OCI-LY7 (cell line): Measurements from ENCODE around the gene ZNF318. TPM values are rescaled to one million over a fixed set of nuclear protein-coding genes. Genes with fewer than 3 reads are reported as not detected.

ENCODE experiments used
- BruUV-seq: library from RNA; stranded (reverse); fragments of 400-500 nt; replicated peaks from 2 replicates; lab custom pipeline; 2021; lab: Mats Ljungman, UMichigan
- CTCF ChIA-PET: fragments of 300-600 bp; sonication (Branson Sonifier 250); formaldehyde crosslinking; loops from one replicate; lab custom pipeline; 2022; ENCODE audit warnings: antibody characterized with exemption; ENCODE audit not compliant: unreplicated experiment; lab: Charles Lee
- POLR2A ChIA-PET: fragments of 300-600 bp; sonication (Branson Sonifier 250); formaldehyde crosslinking; loops from one replicate; lab custom pipeline; 2022; ENCODE audit warnings: antibody characterized with exemption; lab: Charles Lee
- DNase-seq: peaks from one replicate; pipeline ENCODE4 v3.0.0-alpha.2; 2015; ENCODE audit warnings: low spot score
- H2AFZ ChIP-seq: fragments of 200-600 bp; sonication (generic), shearing (Covaris generic); 2 replicates; pipeline ENCODE4 v1.6.1; 2014; ENCODE audit warnings: mild to moderate bottlenecking, antibody characterized with exemption, low read length, moderate library complexity
- H3K27ac ChIP-seq: fragments of 200-600 bp; sonication (generic); 2 replicates; pipeline ENCODE4 v1.5.1; 2014; ENCODE audit warnings: mixed run types, low read depth, mild to moderate bottlenecking, moderate library complexity, low read length, inconsistent platforms; ENCODE audit not compliant: poor library complexity, severe bottlenecking
- H3K36me3 ChIP-seq: fragments of 200-600 bp; sonication (generic); 2 replicates; pipeline ENCODE4 v1.6.1; 2014; ENCODE audit warnings: mild to moderate bottlenecking, antibody characterized with exemption, low read length, moderate library complexity, mixed read lengths; ENCODE audit not compliant: insufficient read depth
- H3K4me1 ChIP-seq: fragments of 200-600 bp; sonication (generic); 2 replicates; pipeline ENCODE4 v1.5.1; 2014; ENCODE audit warnings: mild to moderate bottlenecking, low read length; ENCODE audit not compliant: insufficient read depth, poor library complexity, severe bottlenecking
- H3K4me2 ChIP-seq: fragments of 200-600 bp; sonication (generic); 2 replicates; pipeline ENCODE4 v1.6.1; 2014; ENCODE audit warnings: mild to moderate bottlenecking, low read length
- H3K4me3 ChIP-seq: fragments of 200-600 bp; sonication (generic); 2 replicates; pipeline ENCODE4 v1.5.1; 2014; ENCODE audit warnings: mild to moderate bottlenecking, low read depth, low read length; ENCODE audit not compliant: poor library complexity, severe bottlenecking
- H3K79me2 ChIP-seq: fragments of 200-600 bp; sonication (generic); 2 replicates; pipeline ENCODE4 v1.6.1; 2016; ENCODE audit warnings: low read depth, mild to moderate bottlenecking, low read length, moderate library complexity, mixed read lengths; ENCODE audit not compliant: insufficient read depth
- H3K9me2 ChIP-seq: fragments of 200-600 bp; sonication (generic); 2 replicates; pipeline ENCODE4 v1.6.1; 2016; ENCODE audit warnings: mild to moderate bottlenecking, low read length, mixed read lengths; ENCODE audit not compliant: insufficient read depth
- H3K9me3 ChIP-seq: fragments of 200-600 bp; sonication (generic); 2 replicates; pipeline ENCODE4 v1.6.1; 2014; ENCODE audit warnings: mild to moderate bottlenecking, mixed run types, low read length, mixed read lengths
- H4K20me1 ChIP-seq: fragments of 200-600 bp; sonication (generic); 2 replicates; pipeline ENCODE4 v1.6.1; 2014; ENCODE audit warnings: mild to moderate bottlenecking, antibody characterized with exemption, low read length, moderate library complexity, mixed read lengths; ENCODE audit not compliant: insufficient read depth
- EZH2phosphoT487 ChIP-seq: fragments of 200-600 bp; sonication (generic); IDR thresholded peaks from 2 replicates; pipeline ENCODE4 v1.6.1; 2018; ENCODE audit warnings: low read depth, borderline replicate concordance, mild to moderate bottlenecking, mixed run types, antibody characterized with exemption, low read length, moderate library complexity, mixed read lengths
- intact Hi-C: fragments of 100-400 bp; cut with micrococcal nuclease; formaldehyde crosslinking; loops from one replicate; pipeline ENCODE4 v1.10.0; 2022; ENCODE audit not compliant: unreplicated experiment
- total RNA-seq, 2 experiments: library from RNA; depleted of rRNA in 1 of 2; stranded (reverse); fragments of >200 nt in 1 of 2; shearing (Covaris generic) in 1 of 2; gene quantifications; 2 replicates each; pipeline ENCODE4 v1.2.3, GENCODE V29; 2014 to 2022
- TF ChIP-seq, protein P1 (sequence below): fragments of 200-600 bp; sonication (generic); conservative IDR thresholded peaks from 2 replicates; pipeline ENCODE4 v1.5.1; 2014; ENCODE audit warnings: mild to moderate bottlenecking, antibody characterized with exemption, low read length, moderate library complexity, mixed read lengths

The ZNF318 gene
- total RNA-seq, 2 experiments from 2014 or later = 12.8 to 24.4 TPM

DNA sequence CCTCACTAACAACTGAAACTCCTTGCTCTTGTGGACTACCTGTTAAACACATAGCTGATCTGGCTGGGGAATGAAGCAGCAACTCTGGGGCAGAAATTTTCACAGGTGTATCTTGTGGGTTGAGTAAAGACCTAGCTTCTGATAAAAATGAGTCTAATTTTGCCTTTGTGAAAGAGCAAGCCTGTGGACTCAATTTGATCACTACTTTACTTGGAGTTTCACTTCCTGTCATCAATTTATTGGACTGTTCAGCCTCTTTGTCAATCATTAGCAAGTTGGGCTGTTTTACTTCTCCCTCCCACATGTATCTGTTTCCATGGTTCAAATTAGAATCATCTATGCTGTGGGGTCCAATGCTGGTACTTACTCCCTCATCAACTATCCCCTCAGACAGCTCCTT, 31.2 kb downstream of the ZNF318 start:
- no peaks in the 10 kb centered on the region for H3K79me2 ChIP-seq
- no peaks in the 10 kb centered on the region for H4K20me1 ChIP-seq
- no peak for DNase-seq
- peaks cover 10% of the 10 kb centered on the region for H3K4me1 ChIP-seq
- no peak overlapping the region for H3K27ac ChIP-seq
- no peak for TF ChIP-seq EZH2phosphoT487
- TF ChIP-seq, protein P1, sequence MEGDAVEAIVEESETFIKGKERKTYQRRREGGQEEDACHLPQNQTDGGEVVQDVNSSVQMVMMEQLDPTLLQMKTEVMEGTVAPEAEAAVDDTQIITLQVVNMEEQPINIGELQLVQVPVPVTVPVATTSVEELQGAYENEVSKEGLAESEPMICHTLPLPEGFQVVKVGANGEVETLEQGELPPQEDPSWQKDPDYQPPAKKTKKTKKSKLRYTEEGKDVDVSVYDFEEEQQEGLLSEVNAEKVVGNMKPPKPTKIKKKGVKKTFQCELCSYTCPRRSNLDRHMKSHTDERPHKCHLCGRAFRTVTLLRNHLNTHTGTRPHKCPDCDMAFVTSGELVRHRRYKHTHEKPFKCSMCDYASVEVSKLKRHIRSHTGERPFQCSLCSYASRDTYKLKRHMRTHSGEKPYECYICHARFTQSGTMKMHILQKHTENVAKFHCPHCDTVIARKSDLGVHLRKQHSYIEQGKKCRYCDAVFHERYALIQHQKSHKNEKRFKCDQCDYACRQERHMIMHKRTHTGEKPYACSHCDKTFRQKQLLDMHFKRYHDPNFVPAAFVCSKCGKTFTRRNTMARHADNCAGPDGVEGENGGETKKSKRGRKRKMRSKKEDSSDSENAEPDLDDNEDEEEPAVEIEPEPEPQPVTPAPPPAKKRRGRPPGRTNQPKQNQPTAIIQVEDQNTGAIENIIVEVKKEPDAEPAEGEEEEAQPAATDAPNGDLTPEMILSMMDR = no peak
- H3K9me2 ChIP-seq = no peaks in the 10 kb centered on the region
- H3K36me3 ChIP-seq = peaks cover 75% of the 10 kb centered on the region
- POLR2A ChIA-PET = interaction anchor here (1.1 to 1.5 kb wide), 2 partner anchors 17 to 25 kb away, joined by 3 to 6 read pairs; no protein-coding TSS in a partner anchor
- intact Hi-C loops = no loop called here
- CTCF ChIA-PET = interaction anchor here (1.3 kb wide), 1 partner anchor 22 kb away, joined by 3 read pairs; no protein-coding TSS in a partner anchor
- no peaks in the 10 kb centered on the region for H3K9me3 ChIP-seq
- no TSS peak for BruUV-seq
- H3K4me2 ChIP-seq = no peak overlapping the region
- no peak overlapping the region for H2AFZ ChIP-seq
- H3K4me3 ChIP-seq = no peak overlapping the region

DNA sequence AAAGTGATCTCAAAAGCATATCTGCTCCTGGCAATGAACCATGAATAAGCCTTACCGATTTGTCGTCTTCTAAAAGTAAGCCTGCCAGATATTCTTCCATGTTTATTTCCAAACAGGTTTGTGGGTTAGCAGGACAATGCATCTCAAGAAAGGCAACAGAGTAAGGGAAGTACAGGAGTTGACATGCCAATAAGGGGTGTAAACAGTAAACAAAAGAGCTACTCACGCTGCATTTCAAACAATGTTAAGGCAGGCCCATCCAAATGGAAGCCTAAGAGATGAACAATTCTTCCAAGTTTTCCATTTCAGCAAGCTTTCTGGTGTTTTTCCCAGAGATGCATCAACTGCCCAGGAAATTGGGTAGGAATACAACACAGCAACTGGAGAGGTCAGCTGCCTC, 33.1 kb downstream of the ZNF318 start:
- no peak overlapping the region for H3K4me3 ChIP-seq
- no peak overlapping the region for H3K27ac ChIP-seq
- no peak overlapping the region for H2AFZ ChIP-seq
- POLR2A ChIA-PET = interaction anchor here (0.8 to 2.3 kb wide), 3 partner anchors 14 to 87 kb away, joined by 3 to 11 read pairs (median 3); no protein-coding TSS in a partner anchor
- H3K9me3 ChIP-seq = no peaks in the 10 kb centered on the region
- CTCF ChIA-PET = no interaction called here
- H3K79me2 ChIP-seq = no peaks in the 10 kb centered on the region
- H4K20me1 ChIP-seq = no peaks in the 10 kb centered on the region
- TF ChIP-seq EZH2phosphoT487 = no peak
- TF ChIP-seq, protein P1 = no peak
- peaks cover 57% of the 10 kb centered on the region for H3K36me3 ChIP-seq
- BruUV-seq = no TSS peak
- H3K9me2 ChIP-seq = no peaks in the 10 kb centered on the region
- DNase-seq = no peak
- no peak overlapping the region for H3K4me2 ChIP-seq
- intact Hi-C loops = no loop called here
- H3K4me1 ChIP-seq = peaks cover 17% of the 10 kb centered on the region

GRCh38 chr6:43335469-43335868, 34.0 kb downstream of the ZNF318 start:
- Histone ChIP-seq H3K79me2 (no peaks in the 10 kb centered on the region), H3K4me3 (no peak overlapping the region), H3K9me2 (no peaks in the 10 kb centered on the region), H3K9me3 (no peaks in the 10 kb centered on the region), H4K20me1 (no peaks in the 10 kb centered on the region), H2AFZ (no peak overlapping the region), H3K27ac (no peak overlapping the region), H3K4me2 (no peak overlapping the region), H3K36me3 (peaks cover 47% of the 10 kb centered on the region), H3K4me1 (peaks cover 17% of the 10 kb centered on the region)
- no peak for TF ChIP-seq EZH2phosphoT487
- TF ChIP-seq, protein P1 = no peak
- ChIA-PET POLR2A (interaction anchor here (1.3 to 2.3 kb wide), 2 partner anchors 13 to 21 kb away, joined by 3 to 11 read pairs; no protein-coding TSS in a partner anchor), CTCF (no interaction called here)
- intact Hi-C loops = no loop called here
- BruUV-seq = no TSS peak
- no peak for DNase-seq
